Pancreas (tissue), 10 donors: ENCODE data around the gene XRCC3. TPM values are rescaled to one million over a fixed set of nuclear protein-coding genes. Genes with fewer than 3 reads are reported as not detected.

ENCODE experiments used
- ATAC-seq, 4 donors: fragments of 200-7000 bp; cut with Tn5 transposase; one replicate each; pipeline versions ENCODE4 v1.8.0 to v1.9.1; 2020; ENCODE audit warnings: mild to moderate bottlenecking in 4 of 4, moderate library complexity in 4 of 4
- DNase-seq, 6 donors: peaks; one replicate each; pipeline ENCODE4 v3.0.0-alpha.2; 2020
- FAIRE-seq: peaks from 2 replicates; lab custom pipeline; 2012; peaks lifted over from hg19 to GRCh38; lab: Jason Lieb, UNC
- H3K27ac ChIP-seq, 4 donors: fragments of 200-600 bp; sonication (generic); 1 replicate in 3 of 4; 2 replicates in 1 of 4; pipeline versions ENCODE4 v1.5.0 to v1.8.0; 2020
- H3K27me3 ChIP-seq, 4 donors: fragments of 200-600 bp; one replicate each; pipeline ENCODE4 v1.8.0; 2021
- H3K36me3 ChIP-seq, 3 donors: fragments of 200-600 bp; sonication (generic) in 1 of 3; one replicate each; pipeline versions ENCODE4 v1.5.0 to v1.8.0; 2020 to 2021
- H3K4me1 ChIP-seq, 3 donors: fragments of 200-600 bp; one replicate each; pipeline ENCODE4 v1.8.0; 2021
- H3K4me3 ChIP-seq, 4 donors: fragments of 200-600 bp; sonication (generic) in 2 of 4; one replicate each; pipeline versions ENCODE4 v1.5.0 to v1.8.0; 2020 to 2021
- H3K9me3 ChIP-seq, 4 donors: fragments of 200-600 bp; one replicate each; pipeline ENCODE4 v1.8.0; 2021
- WGBS, 2 donors: extraction: QIAGEN DNeasy Blood & Tissue Kit; methylation state at CpG; one replicate each; pipeline ENCODE4 v1.1.7; 2013; 5-methylcytosine and 5-hydroxymethylcytosine counted together
- intact Hi-C, 3 donors: fragments of 100-400 bp; cut with DNase I; formaldehyde crosslinking; loops; one replicate each; pipeline versions ENCODE4 v1.11.1 to v1.14.2; 2022
- polyA plus RNA-seq, 2 donors: library from polyadenylated mRNA; stranded (reverse); fragments of 200-250 nt; gene quantifications; one replicate each; pipeline ENCODE4 v1.2.3, GENCODE V29; 2013
- total RNA-seq, 6 donors: library from RNA; stranded (reverse); fragmentation: NEBNext Ultra II Directional in 4 of 6; extraction: Animal tissue kit (Norgen Biotek cat#: 25700) in 4 of 6; gene quantifications; one replicate each; pipeline versions ENCODE4 v1.2.1 to v1.2.4, GENCODE V29; 2021 to 2023
- TF ChIP-seq, protein P1 (sequence below), 4 donors: fragments of 200-600 bp; sonication (generic) in 3 of 4; IDR thresholded peaks; one replicate each; pipeline versions ENCODE4 v1.5.0 to v1.8.0; 2021; ENCODE audit warnings: antibody characterized with exemption in 4 of 4
- donor health status: healthy with polysubstance abuse.
- donor health status: DM: no; HTN: no; CAD: no; lungs with moderate emphysema.
- donor health status: DM: no; HTN: no; CAD: no.
- donor health status: control.
- donor health status: control.
- donor health status: Bipolar disorder and iron deficiency.
- donor health status: DM: yes; HTN: yes; CAD: no.
- donor health status: DM: no; HTN: no; CAD: no.
- donor health status: DM: no; HTN: no; CAD: no.
- donor health status: DM: yes; HTN: yes; CAD: no.

The XRCC3 gene
- total and polyA plus RNA-seq, 8 donors = 1.7 to 5.2 (median 3.0) TPM

DNA sequence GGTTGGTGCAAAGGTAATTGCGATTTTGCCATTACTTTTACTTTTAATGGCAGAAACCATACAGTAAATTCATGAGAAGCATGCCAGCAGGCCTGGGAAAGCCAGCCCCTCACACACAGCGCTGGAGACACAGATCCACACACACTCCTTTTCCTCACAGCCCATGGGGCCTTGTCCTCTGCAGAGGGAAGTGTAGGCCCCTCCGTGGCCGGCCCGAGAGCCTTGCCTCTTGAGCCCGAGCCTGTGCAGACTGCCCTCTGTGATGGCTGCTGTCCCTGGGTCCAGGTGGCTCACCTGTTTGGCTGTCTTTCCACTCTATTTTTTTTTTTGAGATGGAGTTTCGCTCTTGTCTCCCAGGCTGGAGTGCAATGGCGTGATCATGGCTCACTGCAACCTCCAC is 39.3 kb downstream of the XRCC3 start:
- WGBS, 2 donors = 93 to 96% methylated on average over 8 of the region's 8 CpGs
- H3K36me3 ChIP-seq = peaks cover 5 to 98% (median 57%) of the 10 kb centered on the region in 3 donors
- intact Hi-C loops = no loop called here
- no peaks in the 10 kb centered on the region for H3K9me3 ChIP-seq
- no peak overlapping the region for H3K4me3 ChIP-seq
- DNase-seq (no peak), ATAC-seq (no peak), FAIRE-seq (no peak)
- TF ChIP-seq, protein P1, sequence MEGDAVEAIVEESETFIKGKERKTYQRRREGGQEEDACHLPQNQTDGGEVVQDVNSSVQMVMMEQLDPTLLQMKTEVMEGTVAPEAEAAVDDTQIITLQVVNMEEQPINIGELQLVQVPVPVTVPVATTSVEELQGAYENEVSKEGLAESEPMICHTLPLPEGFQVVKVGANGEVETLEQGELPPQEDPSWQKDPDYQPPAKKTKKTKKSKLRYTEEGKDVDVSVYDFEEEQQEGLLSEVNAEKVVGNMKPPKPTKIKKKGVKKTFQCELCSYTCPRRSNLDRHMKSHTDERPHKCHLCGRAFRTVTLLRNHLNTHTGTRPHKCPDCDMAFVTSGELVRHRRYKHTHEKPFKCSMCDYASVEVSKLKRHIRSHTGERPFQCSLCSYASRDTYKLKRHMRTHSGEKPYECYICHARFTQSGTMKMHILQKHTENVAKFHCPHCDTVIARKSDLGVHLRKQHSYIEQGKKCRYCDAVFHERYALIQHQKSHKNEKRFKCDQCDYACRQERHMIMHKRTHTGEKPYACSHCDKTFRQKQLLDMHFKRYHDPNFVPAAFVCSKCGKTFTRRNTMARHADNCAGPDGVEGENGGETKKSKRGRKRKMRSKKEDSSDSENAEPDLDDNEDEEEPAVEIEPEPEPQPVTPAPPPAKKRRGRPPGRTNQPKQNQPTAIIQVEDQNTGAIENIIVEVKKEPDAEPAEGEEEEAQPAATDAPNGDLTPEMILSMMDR (IDR thresholded peaks at IDR 0.05) = no peak
- H3K4me1 ChIP-seq = no peaks in the 10 kb centered on the region
- no peaks in the 10 kb centered on the region for H3K27me3 ChIP-seq
- no peak overlapping the region for H3K27ac ChIP-seq

DNA sequence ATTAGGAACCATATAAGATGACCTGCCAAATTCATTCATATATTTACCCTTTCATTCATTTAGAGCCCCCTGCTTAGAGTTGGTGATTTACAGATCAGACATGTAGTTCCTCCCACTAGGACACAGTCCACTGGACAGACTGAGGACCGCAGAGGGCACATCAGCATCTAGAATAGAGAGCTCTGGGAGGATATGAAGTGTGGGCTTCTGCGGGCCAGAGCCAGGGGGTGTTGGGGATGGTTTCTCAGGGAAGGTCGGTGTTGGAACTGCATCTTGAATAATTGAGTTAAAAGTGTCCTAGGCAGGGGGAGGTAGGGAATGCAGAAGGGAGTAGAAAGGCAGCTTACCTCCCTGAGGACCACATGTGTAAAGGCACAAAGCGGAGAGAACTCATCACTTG is 43.3 kb downstream of the XRCC3 start:
- Histone ChIP-seq H3K4me3 (no peak overlapping the region), H3K27me3 (no peaks in the 10 kb centered on the region), H3K4me1 (no peaks in the 10 kb centered on the region), H3K36me3 (peaks cover 5 to 80% (median 51%) of the 10 kb centered on the region in 3 donors), H3K9me3 (no peaks in the 10 kb centered on the region), H3K27ac (no peak overlapping the region)
- intact Hi-C loops = no loop called here
- DNase-seq (no peak), ATAC-seq (no peak), FAIRE-seq (no peak)
- WGBS, 2 donors = 95 to 96% methylated on average over 4 of the region's 4 CpGs
- TF ChIP-seq, protein P1 (IDR thresholded peaks at IDR 0.05) = no peak

GRCh38 chr14:103669370-103669769 is 45.9 kb downstream of the XRCC3 start:
- H3K4me3 ChIP-seq = no peak overlapping the region
- FAIRE-seq (no peak), ATAC-seq (no peak), DNase-seq (no peak)
- no peaks in the 10 kb centered on the region for H3K4me1 ChIP-seq
- 97 to 98% methylated on average over 2 of the region's 2 CpGs for WGBS, 2 donors
- H3K27ac ChIP-seq = no peak overlapping the region
- H3K27me3 ChIP-seq = no peaks in the 10 kb centered on the region
- H3K36me3 ChIP-seq = peaks cover 5 to 55% (median 30%) of the 10 kb centered on the region in 3 donors
- intact Hi-C loops = no loop called here
- TF ChIP-seq, protein P1 (IDR thresholded peaks at IDR 0.05) = no peak
- no peaks in the 10 kb centered on the region for H3K9me3 ChIP-seq

GRCh38 chr14:103668117-103668516 is 47.1 kb downstream of the XRCC3 start:
- 98% methylated on average over 3 of the region's 3 CpGs for WGBS, 2 donors
- no peak for DNase-seq
- intact Hi-C loops = no loop called here
- peaks cover 5 to 42% (median 28%) of the 10 kb centered on the region in 3 donors for H3K36me3 ChIP-seq
- no peaks in the 10 kb centered on the region for H3K4me1 ChIP-seq
- no peak for ATAC-seq
- H3K4me3 ChIP-seq = no peak overlapping the region
- TF ChIP-seq, protein P1 (IDR thresholded peaks at IDR 0.05) = no peak
- no peak for FAIRE-seq
- H3K9me3 ChIP-seq = no peaks in the 10 kb centered on the region
- H3K27me3 ChIP-seq = no peaks in the 10 kb centered on the region
- H3K27ac ChIP-seq = no peak overlapping the region

GRCh38 chr14:103667671-103668070 is 47.6 kb downstream of the XRCC3 start:
- intact Hi-C loops = no loop called here
- Histone ChIP-seq H3K27ac (no peak overlapping the region), H3K4me3 (no peak overlapping the region), H3K36me3 (peaks cover 2 to 40% (median 24%) of the 10 kb centered on the region in 3 donors), H3K4me1 (no peaks in the 10 kb centered on the region), H3K27me3 (no peaks in the 10 kb centered on the region), H3K9me3 (no peaks in the 10 kb centered on the region)
- ATAC-seq (no peak), DNase-seq (no peak), FAIRE-seq (no peak)
- TF ChIP-seq, protein P1 (IDR thresholded peaks at IDR 0.05) = no peak
- 87% methylated on average over 4 of the region's 4 CpGs for WGBS, 2 donors
